GM12891 (cell line): ENCODE results near the gene COL15A1.
A peak's percentile ranks its signal among the peaks of the same experiment; 100 is the strongest.

Experiments
- DNase-seq: peaks from one replicate; pipeline ENCODE4 v3.0.0; 2011; ENCODE audit warnings: low spot score; ENCODE audit not compliant: insufficient read length
- FAIRE-seq: peaks from 2 replicates; lab custom pipeline; 2011; peaks lifted over from hg19 to GRCh38; lab: Jason Lieb, UNC
- PAX5 ChIP-seq: IDR thresholded peaks from 2 replicates; pipeline ENCODE4 v1.6.1; 2011; ENCODE audit warnings: low read length, moderate library complexity, mild to moderate bottlenecking; ENCODE audit not compliant: insufficient read depth, severe bottlenecking
- POLR2A ChIP-seq: IDR thresholded peaks from 2 replicates; pipeline ENCODE4 v1.6.1; 2011; ENCODE audit warnings: low read depth, low read length, control low read depth
- POLR2AphosphoS5 ChIP-seq: IDR thresholded peaks from 2 replicates; pipeline ENCODE4 v1.6.1; 2011; ENCODE audit warnings: low read depth, low read length, control low read depth
- POU2F2 ChIP-seq: IDR thresholded peaks from 2 replicates; pipeline ENCODE4 v1.6.1; 2011; ENCODE audit warnings: low read depth, mild to moderate bottlenecking, control low read depth, low read length, moderate library complexity
- SPI1 ChIP-seq: IDR thresholded peaks from 2 replicates; pipeline ENCODE4 v1.6.1; 2011; ENCODE audit warnings: low read depth, low read length, control low read depth
- TAF1 ChIP-seq: IDR thresholded peaks from 2 replicates; pipeline ENCODE4 v1.6.1; 2011; ENCODE audit warnings: low read depth, low read length, control low read depth

COL15A1 gene

GRCh38 chr9:98941946-98942523 lies 1.7 kb upstream of the COL15A1 start:
- DNase-seq (no peak), FAIRE-seq (no peak)
- TF ChIP-seq POLR2A (no peak), SPI1 (no peak), POU2F2 (no peak), POLR2AphosphoS5 (no peak), TAF1 (no peak), PAX5 (no peak)

GRCh38 chr9:98942906-98943681 lies 613 bp upstream of the COL15A1 start:
- DNase-seq (no peak), FAIRE-seq (no peak)
- no peak for TF ChIP-seq POLR2AphosphoS5
- TF ChIP-seq SPI1, result no peak
- TF ChIP-seq PAX5, result no peak

GRCh38 chr9:98944057-98944733 lies 488 bp downstream of the COL15A1 start:
- DNase-seq, result peak; percentile 19
- no peak for FAIRE-seq
- no peak for TF ChIP-seq TAF1
- TF ChIP-seq POU2F2, result no peak
- no peak for TF ChIP-seq PAX5
- no peak for TF ChIP-seq POLR2AphosphoS5
- TF ChIP-seq SPI1, result no peak
- no peak for TF ChIP-seq POLR2A

- DNase-seq (no peak), FAIRE-seq (no peak)
- TF ChIP-seq POU2F2 (no peak), PAX5 (no peak), POLR2A (no peak), SPI1 (no peak), POLR2AphosphoS5 (no peak), TAF1 (no peak)
Measured at GRCh38 chr9:98944734-98945074, 997 bp downstream of the COL15A1 start.

GRCh38 chr9:98949565-98949964 lies 5.9 kb downstream of the COL15A1 start:
- FAIRE-seq (no peak), DNase-seq (no peak)
- no peak for TF ChIP-seq POLR2A
- TF ChIP-seq POU2F2, result no peak
- no peak for TF ChIP-seq POLR2AphosphoS5
- TF ChIP-seq TAF1, result no peak
- TF ChIP-seq SPI1, result no peak
- no peak for TF ChIP-seq PAX5

DNA sequence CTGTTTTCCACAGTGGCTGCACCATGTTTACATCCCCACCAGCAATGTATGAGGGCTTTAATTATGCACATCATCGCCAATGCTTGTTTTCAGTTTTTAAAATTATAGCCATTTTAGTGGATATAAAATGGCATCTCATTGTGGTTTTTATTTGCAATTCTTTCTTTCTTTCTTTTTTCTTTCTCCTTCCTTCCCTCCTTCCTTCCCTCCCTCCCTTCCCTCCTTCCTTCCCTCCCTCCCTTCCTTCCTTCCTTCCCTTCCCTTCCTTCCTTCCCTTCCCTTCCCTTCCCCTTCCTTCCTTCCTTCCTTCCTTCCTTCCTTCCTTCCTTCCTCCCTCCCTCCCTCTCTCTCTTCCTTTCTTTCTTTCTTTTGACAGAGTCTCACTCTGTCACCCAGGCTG lies 6.6 kb downstream of the COL15A1 start:
- no peak for FAIRE-seq
- DNase-seq, result no peak
- TF ChIP-seq POLR2AphosphoS5 (no peak), SPI1 (no peak), POLR2A (no peak), POU2F2 (no peak), PAX5 (no peak), TAF1 (no peak)

DNA sequence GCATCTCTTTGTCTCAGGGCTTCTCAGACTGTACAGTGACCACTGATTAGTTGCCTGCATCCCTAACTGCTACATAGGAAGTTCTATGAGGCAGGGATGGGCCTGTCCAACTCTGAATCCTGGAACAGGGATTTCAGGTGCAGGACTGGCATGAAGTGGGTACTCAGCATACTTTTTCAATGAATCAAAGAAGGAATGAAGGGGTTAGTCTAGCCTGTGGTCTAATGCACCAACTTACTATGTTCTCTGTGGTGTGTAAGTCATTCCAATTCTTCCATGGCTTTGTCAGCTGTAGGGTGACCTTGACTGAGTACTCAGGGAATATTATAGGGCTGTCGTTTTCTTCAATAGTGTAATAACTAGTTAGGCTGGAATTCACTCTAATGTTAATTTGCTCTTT lies 8.3 kb downstream of the COL15A1 start:
- FAIRE-seq (no peak), DNase-seq (no peak)
- TF ChIP-seq TAF1, result no peak
- TF ChIP-seq POU2F2, result no peak
- no peak for TF ChIP-seq SPI1
- TF ChIP-seq POLR2A, result no peak
- TF ChIP-seq PAX5, result no peak
- no peak for TF ChIP-seq POLR2AphosphoS5

DNA sequence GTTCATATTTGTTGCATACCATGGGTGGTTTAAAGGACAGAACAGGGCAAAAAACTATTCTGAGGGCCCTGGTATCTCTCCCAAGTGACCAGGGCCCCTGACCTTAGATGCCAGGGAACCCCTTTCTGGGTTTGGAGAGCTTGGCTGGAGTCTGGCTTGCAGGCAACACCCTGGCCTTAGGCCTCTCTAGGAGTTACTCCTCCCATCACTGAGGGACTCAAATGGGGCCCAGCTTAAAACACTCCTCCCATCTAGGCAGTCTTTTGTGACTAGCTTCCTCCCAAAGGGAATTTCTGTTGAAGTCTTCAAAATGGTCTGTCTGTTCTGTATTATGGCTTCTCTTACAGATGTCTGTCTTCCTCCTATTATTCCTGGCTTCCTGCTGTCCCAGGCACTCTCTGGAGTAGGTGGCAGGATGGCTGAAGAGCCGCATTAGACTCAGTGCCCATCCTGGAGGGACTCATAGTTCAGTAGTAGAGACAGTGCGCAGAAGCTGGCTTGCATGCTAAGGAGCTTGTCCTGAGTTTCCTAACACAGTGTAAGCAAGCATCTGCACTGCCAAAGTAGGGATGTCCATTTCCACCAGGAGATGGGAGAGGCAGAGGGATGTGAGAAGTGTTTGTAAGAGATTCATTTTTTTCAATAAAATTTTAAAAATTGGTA lies 10.0 kb downstream of the COL15A1 start:
- no peak for FAIRE-seq
- TF ChIP-seq POLR2AphosphoS5 (no peak), PAX5 (no peak), SPI1 (no peak), POLR2A (no peak), TAF1 (no peak), POU2F2 (no peak)
- DNase-seq, result no peak

GRCh38 chr9:98954244-98954610 lies 10.5 kb downstream of the COL15A1 start:
- DNase-seq (no peak), FAIRE-seq (no peak)
- TF ChIP-seq POLR2A (no peak), POLR2AphosphoS5 (no peak), POU2F2 (no peak), TAF1 (no peak), PAX5 (no peak), SPI1 (no peak)
